ENCODE measurements around the gene TMEM14A.
"Not testable (repeated sequence)": the region's sequence is repeated elsewhere in the genome, so short reads cannot be mapped to it uniquely, and the experiment has no call there.

Gene TMEM14A

DNA sequence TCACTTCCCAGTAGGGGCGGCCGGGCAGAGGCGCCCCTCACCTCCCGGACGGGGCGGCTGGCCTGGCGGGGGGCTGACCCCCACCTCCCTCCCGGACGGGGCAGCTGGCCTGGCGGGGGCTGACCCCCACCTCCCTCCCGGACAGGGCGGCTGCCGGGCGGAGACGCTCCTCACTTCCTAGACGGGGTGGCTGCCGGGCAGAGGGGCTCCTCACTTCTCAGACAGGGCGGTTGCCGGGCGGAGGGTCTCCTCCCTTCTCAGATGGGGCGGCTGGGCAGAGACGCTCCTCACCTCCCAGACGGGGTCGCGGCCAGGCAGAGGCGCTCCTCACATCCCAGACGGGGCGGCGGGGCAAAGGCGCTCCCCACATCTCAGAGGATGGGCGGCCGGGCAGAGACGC is 15.0 kb upstream of the TMEM14A start:
- DNase-seq (ENCODE audit: low read depth in 4 of 4, low spot score in 1 of 4): not testable (repeated sequence)

DNA sequence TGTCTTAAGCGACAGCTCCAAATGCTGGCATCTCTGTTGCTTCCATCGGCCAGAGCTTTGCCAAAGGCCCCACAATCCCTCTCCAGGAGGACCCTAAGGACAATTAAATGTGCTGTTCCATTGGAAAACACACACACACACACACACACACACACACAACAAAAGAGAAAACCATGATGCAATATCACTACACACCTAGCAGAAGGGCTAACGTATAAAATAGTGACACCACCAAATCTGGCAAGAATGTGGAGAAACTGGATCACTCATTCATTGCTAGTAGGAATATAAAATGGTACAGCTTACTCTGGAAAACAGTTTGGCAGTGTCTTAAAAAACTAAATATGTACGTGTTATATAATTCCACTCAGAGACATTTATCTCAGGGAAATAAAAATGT is 13.0 kb upstream of the TMEM14A start:
- no peak for DNase-seq (ENCODE audit: low read depth in 4 of 4, low spot score in 1 of 4)

- no peak for DNase-seq (ENCODE audit: low read depth in 4 of 4, low spot score in 1 of 4)
These were observed 9.4 kb upstream of the TMEM14A start for GRCh38 chr6:52661551-52661950.

GRCh38 chr6:52662031-52662430 is 8.9 kb upstream of the TMEM14A start:
- no peak for DNase-seq (ENCODE audit: low read depth in 4 of 4, low spot score in 1 of 4)

- DNase-seq (ENCODE audit: low read depth in 4 of 4, low spot score in 1 of 4): peak in 3 of 4 experiments; percentile 6 to 32 (median 19)
These were observed 7.6 kb upstream of the TMEM14A start for GRCh38 chr6:52663120-52663935.

- no peak for DNase-seq (ENCODE audit: low read depth in 4 of 4, low spot score in 1 of 4)
These were observed 7.1 kb upstream of the TMEM14A start for GRCh38 chr6:52663936-52664185.

DNA sequence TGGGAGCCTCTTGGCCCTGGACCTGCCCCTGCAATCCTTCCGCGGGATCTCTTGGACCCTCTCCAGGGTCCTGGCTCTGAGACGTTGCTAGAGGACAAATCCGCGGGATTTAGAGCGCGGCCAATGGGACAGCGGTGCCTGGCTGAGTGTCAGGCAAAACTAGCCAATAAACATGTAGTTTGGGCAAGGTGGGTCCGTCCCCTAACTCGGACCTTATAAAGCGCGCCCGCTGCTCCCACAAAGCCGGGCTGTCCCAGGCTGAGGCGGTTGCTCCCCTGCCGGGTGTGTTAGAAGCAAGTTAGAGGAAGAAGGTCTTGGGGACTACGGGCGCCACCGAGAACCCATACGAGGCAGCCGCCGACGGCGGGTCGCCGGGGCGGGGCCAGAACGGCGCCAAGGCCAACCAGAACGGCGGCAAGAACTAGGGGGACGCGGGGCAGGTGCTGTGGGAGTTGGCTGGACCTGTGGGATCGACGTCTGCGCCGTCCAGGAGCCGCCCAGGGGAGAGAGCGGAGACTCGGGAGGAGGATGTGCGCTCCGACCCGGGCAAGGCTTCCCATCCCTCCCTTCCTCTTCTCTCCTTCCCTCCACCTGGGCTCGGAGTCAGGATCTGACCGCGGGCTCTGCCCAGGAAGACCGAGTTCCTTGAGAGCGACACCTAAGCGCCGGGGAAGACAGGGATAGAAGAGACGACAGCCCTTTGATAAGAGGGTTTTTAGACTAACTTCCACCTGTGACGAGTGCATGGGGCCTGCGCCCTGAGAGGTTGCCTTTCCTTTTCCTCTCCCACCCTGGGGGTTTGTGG is 6.5 kb upstream of the TMEM14A start:
- peak; percentile 30 to 70 (median 46) for DNase-seq (ENCODE audit: low read depth in 4 of 4, low spot score in 1 of 4)

GRCh38 chr6:52664991-52665686 is 5.8 kb upstream of the TMEM14A start:
- DNase-seq (ENCODE audit: low read depth in 4 of 4, low spot score in 1 of 4): no peak

DNA sequence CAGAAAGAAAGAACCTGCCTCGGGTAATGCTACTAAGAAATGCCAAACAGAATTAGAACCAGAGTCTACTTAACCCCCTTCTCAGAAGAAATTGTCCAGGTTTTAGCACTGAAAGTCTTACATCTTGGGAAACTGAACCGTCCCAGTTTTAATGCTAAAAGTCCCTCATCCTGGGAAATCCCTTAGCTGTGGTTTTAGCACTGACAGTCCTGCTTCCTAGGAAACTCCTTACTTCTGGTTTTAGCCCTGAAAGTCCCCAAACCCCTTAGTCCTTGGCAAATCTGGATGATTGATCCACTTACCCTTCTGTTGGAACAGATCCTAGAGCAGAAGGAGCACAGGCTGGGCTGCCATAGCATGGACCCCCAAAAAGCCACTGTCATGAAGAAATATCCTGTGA is 4.8 kb upstream of the TMEM14A start:
- DNase-seq (ENCODE audit: low read depth in 4 of 4, low spot score in 1 of 4): no peak

GRCh38 chr6:52666523-52666922 is 4.4 kb upstream of the TMEM14A start:
- no peak for DNase-seq (ENCODE audit: low read depth in 4 of 4, low spot score in 1 of 4)

- no peak for DNase-seq (ENCODE audit: low read depth in 4 of 4, low spot score in 1 of 4)
These were observed 3.3 kb upstream of the TMEM14A start for GRCh38 chr6:52667572-52667971.

DNA sequence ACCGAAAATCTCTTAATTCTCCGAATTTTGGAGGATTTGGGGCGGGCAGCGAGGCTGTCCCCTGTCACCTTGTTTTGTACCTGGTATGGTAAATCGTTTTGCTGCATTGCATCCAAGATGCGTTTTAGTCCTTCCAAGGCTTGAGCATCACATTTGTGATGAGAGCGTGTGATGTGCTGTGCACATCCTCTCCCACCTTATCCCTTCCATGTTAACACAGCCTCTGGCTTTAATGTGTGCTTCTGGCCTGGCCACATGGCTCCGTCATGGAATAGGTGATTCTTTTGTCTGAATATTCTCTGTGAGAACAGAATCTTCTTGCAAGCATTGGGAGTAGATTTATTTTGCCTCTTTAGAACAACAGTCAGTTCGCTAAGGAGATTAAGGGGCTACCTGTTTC is 763 bp downstream of the TMEM14A start:
- DNase-seq (ENCODE audit: low read depth in 4 of 4, low spot score in 1 of 4): no peak

DNA sequence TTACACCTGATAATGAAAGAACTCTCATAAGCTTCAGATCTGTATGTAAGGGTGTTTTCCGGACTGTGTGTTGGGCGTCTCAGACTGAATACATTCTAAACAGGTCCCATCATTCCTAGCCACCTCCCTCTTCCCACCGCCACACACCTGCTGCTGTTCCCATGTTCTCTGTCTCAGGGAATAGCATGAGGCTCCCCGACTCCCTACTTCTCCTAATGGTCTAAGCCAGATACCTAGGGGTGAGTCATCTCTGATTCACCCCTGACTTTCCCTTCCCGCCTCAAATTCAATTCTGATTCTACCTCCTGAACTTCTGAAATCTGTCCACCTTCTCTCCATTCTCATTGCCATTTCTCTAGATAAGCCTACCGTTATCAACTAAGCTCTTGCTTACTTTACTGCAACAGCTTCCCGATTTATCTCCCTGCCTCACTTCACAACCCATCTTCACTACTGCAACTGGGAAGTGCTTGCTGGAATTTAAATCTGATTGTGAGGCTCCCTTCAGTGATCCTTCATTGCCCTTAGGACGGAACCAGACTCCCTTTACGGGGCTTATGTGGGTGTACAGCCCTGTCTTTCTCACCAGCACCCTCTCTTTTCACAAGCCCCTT is 1.6 kb downstream of the TMEM14A start:
- no peak for DNase-seq (ENCODE audit: low read depth in 4 of 4, low spot score in 1 of 4)

- no peak for DNase-seq (ENCODE audit: low read depth in 4 of 4, low spot score in 1 of 4)
These were observed 3.8 kb downstream of the TMEM14A start for GRCh38 chr6:52674666-52675065.

DNA sequence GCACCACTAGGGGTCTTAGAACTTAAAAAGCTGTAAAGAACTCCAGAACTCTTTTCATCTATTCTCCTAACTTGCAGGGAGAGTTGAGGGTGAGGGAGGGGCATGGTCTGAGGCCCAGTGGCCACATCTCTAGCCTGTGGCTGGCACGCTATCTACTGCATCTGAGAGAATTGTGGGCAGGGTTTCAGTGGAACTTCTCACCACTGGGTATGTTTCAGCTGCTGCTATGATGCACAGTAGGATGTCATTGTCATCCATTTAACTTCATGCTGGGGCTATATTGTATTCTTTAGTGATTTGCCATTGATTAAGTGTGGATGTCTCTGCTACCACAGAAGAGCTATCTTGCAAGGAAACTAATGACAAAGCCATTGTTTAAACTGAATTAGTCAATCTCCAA is 4.5 kb downstream of the TMEM14A start:
- DNase-seq (ENCODE audit: low read depth in 4 of 4, low spot score in 1 of 4): no peak

DNA sequence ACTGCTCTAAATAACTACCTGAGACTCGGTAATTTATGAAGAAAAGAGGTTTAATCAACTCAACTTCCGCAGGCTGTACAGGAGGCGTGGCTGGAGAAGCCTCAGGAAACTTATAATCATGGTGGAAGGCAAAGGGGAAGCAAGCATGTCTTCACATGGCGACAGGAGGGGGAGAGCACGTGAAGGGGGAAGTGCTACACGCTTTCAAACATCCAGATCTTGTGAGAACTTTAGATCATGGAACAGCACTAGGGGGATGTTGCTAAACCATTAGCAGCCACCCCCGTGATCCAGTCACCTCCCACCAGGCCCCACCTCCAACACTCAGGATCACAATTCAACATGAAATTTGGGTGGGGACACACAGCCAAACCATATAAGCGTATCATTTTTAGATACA is 5.7 kb downstream of the TMEM14A start:
- not testable (repeated sequence) for DNase-seq (ENCODE audit: low read depth in 4 of 4, low spot score in 1 of 4)

DNA sequence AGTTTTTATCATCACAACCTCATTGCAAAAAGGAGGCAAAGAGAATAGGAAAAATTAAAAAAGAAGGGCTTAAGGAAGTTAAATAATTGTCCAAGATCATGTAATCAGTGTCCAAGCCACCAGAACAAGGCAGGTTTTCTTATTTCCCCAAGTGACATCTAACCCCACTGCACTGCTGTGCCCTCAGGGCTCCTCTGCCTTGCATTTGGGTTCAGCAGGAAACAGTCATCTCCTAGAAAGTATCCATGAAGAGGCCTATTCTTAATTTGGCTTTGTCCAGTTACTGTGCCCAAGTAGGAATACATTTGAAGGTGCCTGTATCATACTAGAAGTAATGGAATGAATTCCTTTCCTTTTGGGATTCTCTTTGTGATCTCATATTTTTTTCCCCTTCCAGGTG is 10.5 kb downstream of the TMEM14A start:
- no peak for DNase-seq (ENCODE audit: low read depth in 4 of 4, low spot score in 1 of 4)

DNA sequence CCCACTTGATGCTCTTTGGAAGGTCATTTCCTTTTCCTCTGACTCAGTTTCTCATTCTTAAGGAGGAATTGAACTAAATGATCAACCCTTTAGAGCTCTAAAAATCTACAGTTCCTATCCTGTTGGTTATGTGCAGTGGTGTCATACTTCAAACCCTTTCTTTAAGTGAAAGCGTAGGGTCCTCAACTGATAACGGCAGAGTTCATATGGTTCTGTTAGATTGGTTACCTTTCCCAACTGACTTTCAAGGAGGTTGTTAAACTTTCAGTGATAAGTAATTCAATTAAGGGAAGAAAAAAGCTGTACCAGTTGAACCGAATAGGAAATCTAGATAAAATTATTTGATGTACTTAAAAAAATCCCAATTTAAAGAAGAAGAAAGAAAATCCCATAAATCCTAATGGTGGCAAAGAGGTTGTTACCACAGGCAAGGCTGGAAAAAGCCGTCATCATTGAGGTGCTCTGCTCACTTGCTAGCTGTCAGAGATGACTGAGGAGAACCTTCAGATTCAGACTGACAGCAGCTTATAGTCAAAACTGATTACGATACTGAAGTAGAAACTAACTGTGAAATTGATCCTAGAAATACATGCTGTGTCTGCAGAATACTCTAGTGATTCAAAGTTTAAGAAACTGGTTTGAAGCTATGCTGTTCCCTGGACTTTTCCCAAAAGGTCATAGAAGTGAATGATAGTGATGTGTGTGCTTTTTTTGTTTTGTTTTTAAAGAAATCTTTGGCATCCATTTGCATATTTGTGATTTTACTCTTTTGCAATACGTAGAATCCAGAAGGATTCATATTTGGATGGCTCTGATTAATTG is 16.2 kb downstream of the TMEM14A start:
- DNase-seq (ENCODE audit: low read depth in 4 of 4, low spot score in 1 of 4): no peak

GRCh38 chr6:52689857-52690256 is 18.9 kb downstream of the TMEM14A start:
- no peak for DNase-seq (ENCODE audit: low read depth in 4 of 4, low spot score in 1 of 4)

DNA sequence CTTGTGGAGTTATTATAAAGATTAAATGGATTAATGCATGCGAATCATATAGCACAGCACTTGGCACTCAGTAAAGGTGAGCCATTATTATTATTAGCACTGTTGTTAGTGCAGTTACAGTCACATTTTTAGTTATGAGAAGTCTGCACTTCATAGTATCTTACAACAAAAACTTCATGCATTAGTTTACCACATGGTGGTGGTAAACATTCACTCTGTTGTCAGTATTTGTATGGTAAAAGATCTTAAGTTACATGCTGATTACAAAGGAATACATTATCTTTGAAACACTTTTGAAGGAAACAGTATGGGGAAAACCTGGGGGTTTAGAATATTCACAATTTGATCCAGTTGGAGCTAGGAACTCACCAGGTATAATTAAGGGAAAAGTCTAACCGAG is 20.8 kb downstream of the TMEM14A start:
- no peak for DNase-seq (ENCODE audit: low read depth in 4 of 4, low spot score in 1 of 4)

GRCh38 chr6:52693773-52694172 is 22.9 kb downstream of the TMEM14A start:
- DNase-seq (ENCODE audit: low read depth in 4 of 4, low spot score in 1 of 4): no peak
